B cell (primary cell): ENCODE results near the gene CSRP2. TPM values are rescaled to one million over a fixed set of nuclear protein-coding genes. Genes with fewer than 3 reads are reported as not detected.

Source experiments
- ATAC-seq: fragments of 200-7000 bp; cut with Tn5 transposase; one replicate; pipeline ENCODE4 v1.10.0; 2021; ENCODE audit warnings: low read depth, mild to moderate bottlenecking, moderate number of reproducible peaks, moderate library complexity
- CTCF ChIA-PET: fragments of 350-600 bp; sonication (Branson Sonifier 250); formaldehyde crosslinking; loops from one replicate; lab custom pipeline; 2021; ENCODE audit warnings: antibody characterized with exemption, inconsistent platforms; lab: Charles Lee
- POLR2A ChIA-PET: fragments of 350-600 bp; sonication (Branson Sonifier 250); formaldehyde crosslinking; loops from one replicate; lab custom pipeline; 2021; ENCODE audit warnings: antibody characterized with exemption; lab: Charles Lee
- DNase-seq: peaks from one replicate; pipeline ENCODE4 v3.0.0; 2013
- H2AFZ ChIP-seq: 2 replicates; pipeline ENCODE4 v1.6.1; 2012; ENCODE audit warnings: mild to moderate bottlenecking, low read depth, low read length; ENCODE audit not compliant: insufficient read depth, poor library complexity, severe bottlenecking
- H3K27ac ChIP-seq, 2 donors: 1 replicate in 1 of 2; 2 replicates in 1 of 2; pipeline ENCODE4 v1.5.1; 2012 to 2013; ENCODE audit warnings: low read length in 2 of 2, mild to moderate bottlenecking in 2 of 2, moderate library complexity in 1 of 2
- H3K27me3 ChIP-seq, 4 experiments: fragments of 200-600 bp in 1 of 4; sonication (generic) in 1 of 4; replicated peaks in 1 of 4; 1 replicate in 2 of 4; 2 replicates in 2 of 4; pipeline versions ENCODE4 v1.6.1 to v1.7.0; 2013 to 2016; ENCODE audit warnings: low read length in 3 of 4, mild to moderate bottlenecking in 2 of 4, mixed read lengths in 1 of 4, moderate library complexity in 1 of 4; ENCODE audit not compliant: insufficient read depth in 4 of 4, control insufficient read depth in 3 of 4; ENCODE audit errors: control extremely low read depth in 1 of 4
- H3K36me3 ChIP-seq, 2 experiments: replicated peaks in 1 of 2; 1 replicate in 1 of 2; 2 replicates in 1 of 2; pipeline versions ENCODE4 v1.6.1 to v1.7.1; 2013; ENCODE audit warnings: low read length in 1 of 2; ENCODE audit not compliant: insufficient read depth in 2 of 2, control insufficient read depth in 1 of 2; ENCODE audit errors: control extremely low read depth in 1 of 2, extremely low read depth in 1 of 2
- H3K4me1 ChIP-seq, 2 donors: fragments of 200-600 bp in 1 of 2; sonication (generic) in 1 of 2; 1 replicate in 1 of 2; 2 replicates in 1 of 2; pipeline versions ENCODE4 v1.5.1 to v1.6.1; 2013 to 2017; ENCODE audit warnings: low read length in 2 of 2; ENCODE audit not compliant: control insufficient read depth in 2 of 2, insufficient read depth in 2 of 2
- H3K4me2 ChIP-seq: replicated peaks from 2 replicates; pipeline ENCODE3; 2012; ENCODE audit warnings: mild to moderate bottlenecking, low read depth, low read length; ENCODE audit not compliant: poor library complexity, severe bottlenecking
- H3K4me3 ChIP-seq, 5 experiments: fragments of 200-600 bp in 1 of 5; sonication (generic) in 1 of 5; 1 replicate in 3 of 5; 2 replicates in 2 of 5; pipeline versions ENCODE4 v1.5.1 to v1.7.0; 2011 to 2016; ENCODE audit warnings: low read length in 4 of 5, mild to moderate bottlenecking in 4 of 5, low read depth in 2 of 5, control low read depth in 1 of 5, moderate library complexity in 1 of 5; ENCODE audit not compliant: insufficient read depth in 1 of 5; ENCODE audit errors: control extremely low read depth in 1 of 5, extremely low read depth in 1 of 5
- H3K79me2 ChIP-seq: fragments of 200-600 bp; sonication (generic); one replicate; pipeline ENCODE4 v1.6.0; 2016; ENCODE audit warnings: low read length; ENCODE audit not compliant: control insufficient read depth, insufficient read depth
- H3K9ac ChIP-seq: fragments of 200-600 bp; sonication (generic); 2 replicates; pipeline ENCODE4 v1.6.1; 2017; ENCODE audit warnings: mild to moderate bottlenecking, low read length, moderate library complexity
- H3K9me3 ChIP-seq, 3 donors: one replicate each; pipeline versions ENCODE4 v1.6.1 to v1.7.1; 2013; ENCODE audit warnings: low read length in 2 of 3; ENCODE audit not compliant: control insufficient read depth in 2 of 3, insufficient read depth in 1 of 3; ENCODE audit errors: control extremely low read depth in 1 of 3
- H4K20me1 ChIP-seq: 2 replicates; pipeline ENCODE4 v1.6.0; 2012; ENCODE audit warnings: mild to moderate bottlenecking, low read length; ENCODE audit not compliant: insufficient read depth, control insufficient read depth, poor library complexity, severe bottlenecking
- H3K27ac Mint-ChIP-seq: one replicate; pipeline ENCODE4 v1.8.0; 2021; ENCODE audit warnings: mixed read lengths
- H3K27me3 Mint-ChIP-seq: one replicate; pipeline ENCODE4 v1.8.0; 2021; ENCODE audit warnings: mixed read lengths
- H3K4me1 Mint-ChIP-seq: one replicate; pipeline ENCODE4 v1.8.0; 2021; ENCODE audit warnings: mixed read lengths
- H3K4me3 Mint-ChIP-seq: one replicate; pipeline ENCODE4 v1.8.0; 2021; ENCODE audit warnings: mixed read lengths
- H3K9me3 Mint-ChIP-seq: one replicate; pipeline ENCODE4 v1.8.0; 2022; ENCODE audit warnings: mixed read lengths; ENCODE audit not compliant: insufficient read depth
- EZH2 ChIP-seq: IDR thresholded peaks from 2 replicates; pipeline ENCODE4 v1.6.1; 2012; ENCODE audit warnings: borderline replicate concordance, low read depth, mild to moderate bottlenecking, moderate library complexity, low read length; ENCODE audit not compliant: insufficient read depth, poor library complexity, severe bottlenecking
- WGBS: methylation state at CpG from one replicate; pipeline ENCODE4 v1.1.5; 2013; ENCODE audit warnings: missing lambda C conversion rate; ENCODE audit not compliant: insufficient coverage; 5-methylcytosine and 5-hydroxymethylcytosine counted together
- intact Hi-C: fragments of 100-400 bp; cut with micrococcal nuclease; formaldehyde crosslinking; loops from one replicate; pipeline ENCODE4 v1.10.0; 2022
- polyA plus RNA-seq: library from polyadenylated mRNA; depleted of rRNA; stranded (reverse); fragments of >200 nt; gene quantifications from 2 replicates; pipeline ENCODE4 v1.2.3, GENCODE V29; 2012
- total RNA-seq, 2 donors: library from RNA; stranded (reverse); fragments of 120-200 nt in 1 of 2; gene quantifications; 1 replicate in 1 of 2; 2 replicates in 1 of 2; pipeline versions ENCODE4 v1.2.3 to v1.2.4, GENCODE V29; 2013 to 2022
- TF ChIP-seq, protein P1 (sequence below): fragments of 200-600 bp; IDR thresholded peaks from one replicate; pipeline ENCODE4 v1.8.0; 2022; ENCODE audit warnings: antibody characterized with exemption, mild to moderate bottlenecking

Gene CSRP2
- total and polyA plus RNA-seq, 2 donors (not counting 1 experiment from before 2014, with no cell fraction given): 0.44 TPM; not detected in 1

DNA sequence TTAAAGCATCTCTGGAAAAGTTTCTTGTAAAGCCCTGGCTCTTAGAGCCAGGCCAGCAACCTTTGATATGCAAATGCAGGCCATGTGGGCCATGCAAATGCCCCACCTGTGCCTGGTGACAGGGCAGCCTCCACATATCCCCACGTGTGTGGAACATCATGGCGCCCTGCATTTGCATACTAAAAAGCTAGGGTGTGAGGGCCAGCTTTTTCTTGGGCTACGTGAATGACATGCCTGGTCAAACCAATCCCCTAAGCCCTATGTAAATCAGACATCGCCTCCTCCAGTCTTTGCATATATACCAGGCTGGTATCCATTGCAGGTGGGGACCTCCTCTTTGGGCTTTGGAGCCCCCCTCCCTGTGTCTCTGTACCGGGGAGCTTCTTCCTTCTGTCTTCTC lies 6.4 kb downstream of the CSRP2 start:
- DNase-seq (no peak), ATAC-seq (no peak)
- no peaks in the 10 kb centered on the region for H4K20me1 ChIP-seq
- no peak overlapping the region for H2AFZ ChIP-seq
- no peak overlapping the region for H3K27ac ChIP-seq
- peaks cover 0 to 11% (median 4%) of the 10 kb centered on the region in 4 experiments for H3K27me3 ChIP-seq
- no peak for TF ChIP-seq EZH2
- TF ChIP-seq, protein P1, sequence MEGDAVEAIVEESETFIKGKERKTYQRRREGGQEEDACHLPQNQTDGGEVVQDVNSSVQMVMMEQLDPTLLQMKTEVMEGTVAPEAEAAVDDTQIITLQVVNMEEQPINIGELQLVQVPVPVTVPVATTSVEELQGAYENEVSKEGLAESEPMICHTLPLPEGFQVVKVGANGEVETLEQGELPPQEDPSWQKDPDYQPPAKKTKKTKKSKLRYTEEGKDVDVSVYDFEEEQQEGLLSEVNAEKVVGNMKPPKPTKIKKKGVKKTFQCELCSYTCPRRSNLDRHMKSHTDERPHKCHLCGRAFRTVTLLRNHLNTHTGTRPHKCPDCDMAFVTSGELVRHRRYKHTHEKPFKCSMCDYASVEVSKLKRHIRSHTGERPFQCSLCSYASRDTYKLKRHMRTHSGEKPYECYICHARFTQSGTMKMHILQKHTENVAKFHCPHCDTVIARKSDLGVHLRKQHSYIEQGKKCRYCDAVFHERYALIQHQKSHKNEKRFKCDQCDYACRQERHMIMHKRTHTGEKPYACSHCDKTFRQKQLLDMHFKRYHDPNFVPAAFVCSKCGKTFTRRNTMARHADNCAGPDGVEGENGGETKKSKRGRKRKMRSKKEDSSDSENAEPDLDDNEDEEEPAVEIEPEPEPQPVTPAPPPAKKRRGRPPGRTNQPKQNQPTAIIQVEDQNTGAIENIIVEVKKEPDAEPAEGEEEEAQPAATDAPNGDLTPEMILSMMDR: no peak
- no peaks in the 10 kb centered on the region for H3K36me3 ChIP-seq
- H3K79me2 ChIP-seq: no peaks in the 10 kb centered on the region
- 76% methylated on average over 5 of the region's 5 CpGs for WGBS
- intact Hi-C loops: loop anchor here (10.0 kb wide), 1 partner anchor 788 kb away; the partner anchor contains the start of gene NAP1L1
- H3K4me1 ChIP-seq: no peaks in the 10 kb centered on the region
- H3K9me3 ChIP-seq: no peaks in the 10 kb centered on the region
- H3K9ac ChIP-seq: no peak overlapping the region
- H3K27ac Mint-ChIP-seq: no peak overlapping the region
- ChIA-PET CTCF (no interaction called here), POLR2A (no interaction called here)
- no peak overlapping the region for H3K4me3 Mint-ChIP-seq
- no peak overlapping the region for H3K4me2 ChIP-seq
- no peaks in the 10 kb centered on the region for H3K4me1 Mint-ChIP-seq
- H3K27me3 Mint-ChIP-seq: peaks cover 36% of the 10 kb centered on the region
- H3K4me3 ChIP-seq: no peak overlapping the region
- H3K9me3 Mint-ChIP-seq: no peaks in the 10 kb centered on the region

DNA sequence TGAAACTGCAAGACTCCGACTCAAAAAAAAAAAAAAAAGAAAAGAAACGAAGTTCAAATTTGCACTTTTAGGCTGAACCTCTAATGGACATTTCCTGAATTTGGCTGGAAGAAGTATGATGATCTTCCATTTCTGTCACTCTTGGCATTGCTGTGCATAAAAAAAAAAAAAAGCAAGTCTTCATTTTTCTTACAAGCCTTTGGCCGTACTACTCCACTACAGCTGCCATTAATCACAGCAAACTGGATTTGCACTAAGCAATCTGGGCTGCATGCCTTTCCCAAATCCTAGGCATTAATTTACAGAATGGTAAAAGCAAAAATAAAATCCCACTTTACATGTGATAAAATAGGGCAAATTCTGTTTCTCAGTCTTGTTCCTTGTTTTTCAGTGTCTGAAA lies 7.1 kb downstream of the CSRP2 start:
- CTCF ChIA-PET: no interaction called here
- H3K4me2 ChIP-seq: no peak overlapping the region
- Mint-ChIP-seq H3K4me1 (no peaks in the 10 kb centered on the region), H3K9me3 (no peaks in the 10 kb centered on the region), H3K27ac (no peak overlapping the region), H3K27me3 (peaks cover 29% of the 10 kb centered on the region), H3K4me3 (no peak overlapping the region)
- intact Hi-C loops: loop anchor here (10.0 kb wide), 1 partner anchor 787 kb away; the partner anchor contains the start of gene NAP1L1
- H3K4me1 ChIP-seq: no peaks in the 10 kb centered on the region
- H3K79me2 ChIP-seq: no peaks in the 10 kb centered on the region
- TF ChIP-seq, protein P1: no peak
- TF ChIP-seq EZH2: no peak
- POLR2A ChIA-PET: no interaction called here
- no peaks in the 10 kb centered on the region for H4K20me1 ChIP-seq
- H3K9me3 ChIP-seq: no peaks in the 10 kb centered on the region
- peaks cover 0 to 5% (median 2%) of the 10 kb centered on the region in 4 experiments for H3K27me3 ChIP-seq
- no peak overlapping the region for H2AFZ ChIP-seq
- no peak overlapping the region for H3K27ac ChIP-seq
- H3K36me3 ChIP-seq: no peaks in the 10 kb centered on the region
- H3K9ac ChIP-seq: no peak overlapping the region
- DNase-seq (no peak), ATAC-seq (no peak)
- no peak overlapping the region for H3K4me3 ChIP-seq
- 100% methylated on average over 2 of the region's 3 CpGs for WGBS
